NCI-H345 (cell line): Measurements from ENCODE around the gene CAT.

Source experiments
- DNase-seq: peaks from one replicate; lab custom pipeline; 2025; lab: John Stamatoyannopoulos, UW

The CAT gene

DNA sequence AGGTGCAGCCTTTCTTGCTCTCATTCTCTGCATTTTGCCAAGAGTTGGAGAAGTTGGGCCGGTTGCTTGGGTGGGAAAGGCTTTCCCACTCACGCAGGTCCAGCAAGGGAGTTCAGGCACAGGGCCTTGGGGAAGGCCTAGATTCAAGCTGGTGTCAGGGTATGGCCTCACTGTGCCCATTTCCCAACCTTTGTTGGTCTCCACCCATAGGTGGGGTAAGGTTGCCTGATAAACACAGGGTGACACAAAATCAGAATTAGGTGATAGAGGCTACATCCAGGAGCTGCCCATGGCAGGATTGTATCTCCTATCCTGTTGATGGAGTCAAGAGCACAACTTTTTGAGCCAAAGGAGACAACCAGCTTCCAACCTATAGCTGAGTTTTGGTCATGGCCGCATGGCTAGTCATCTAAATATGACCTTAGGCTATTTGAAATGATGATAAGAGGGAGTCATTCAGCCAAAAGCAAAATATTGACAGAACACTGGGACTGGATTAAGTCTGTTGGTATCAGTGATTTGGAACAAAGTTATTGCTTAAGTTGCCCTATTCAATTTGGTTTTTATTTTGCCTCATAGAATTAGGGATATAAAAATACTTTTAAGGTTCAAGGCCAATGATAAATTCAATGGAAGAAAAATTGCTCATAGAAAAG lies 20.9 kb downstream of the CAT start:
- DNase-seq, result no peak

DNA sequence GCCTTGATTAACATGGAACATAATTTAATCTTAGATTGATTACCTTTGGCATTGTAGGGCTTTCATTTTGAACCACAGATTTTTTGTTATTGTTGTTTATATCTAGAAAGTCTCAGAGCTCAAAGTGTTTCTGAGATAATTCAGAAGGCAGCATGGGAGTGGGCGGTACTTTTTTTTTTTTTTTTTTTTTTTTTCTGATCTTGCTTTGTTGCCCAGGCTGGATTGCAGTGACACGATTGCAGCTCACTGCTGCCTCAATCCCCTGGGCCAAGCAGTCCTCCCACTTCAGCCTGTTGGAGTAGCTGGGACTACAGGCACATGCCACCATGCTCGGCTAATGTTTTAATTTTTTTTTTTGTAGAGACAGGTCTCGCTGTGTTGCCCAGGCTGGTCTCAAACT lies 21.5 kb downstream of the CAT start:
- no peak for DNase-seq

GRCh38 chr11:34461215-34461614 lies 22.5 kb downstream of the CAT start:
- no peak for DNase-seq

DNA sequence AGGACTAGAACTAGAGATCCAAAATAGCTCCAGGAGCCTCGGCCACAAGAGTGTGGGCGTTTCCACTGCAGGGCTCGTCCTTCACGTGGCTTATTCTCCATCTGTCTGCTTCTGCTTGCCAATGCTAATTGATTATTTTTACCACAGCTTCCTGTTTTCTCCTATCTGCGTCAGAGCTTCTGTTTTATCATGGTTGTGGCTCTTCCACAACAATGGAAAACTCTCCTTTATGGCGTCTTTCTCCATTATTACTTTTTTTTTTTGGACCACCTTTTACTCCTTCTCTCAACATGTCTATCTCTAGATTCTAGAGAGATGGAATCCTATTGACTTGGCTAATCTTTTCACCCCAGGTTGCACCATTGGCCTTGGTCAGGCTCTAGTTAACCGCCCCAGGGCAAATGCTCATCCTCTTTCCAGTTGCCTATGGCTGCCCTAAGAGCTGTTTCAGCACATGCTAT lies 25.9 kb downstream of the CAT start:
- DNase-seq, result no peak

- DNase-seq, result no peak
Measured at GRCh38 chr11:34466802-34467488, 28.2 kb downstream of the CAT start.

GRCh38 chr11:34468209-34468841 lies 29.6 kb downstream of the CAT start:
- DNase-seq, result no peak

DNA sequence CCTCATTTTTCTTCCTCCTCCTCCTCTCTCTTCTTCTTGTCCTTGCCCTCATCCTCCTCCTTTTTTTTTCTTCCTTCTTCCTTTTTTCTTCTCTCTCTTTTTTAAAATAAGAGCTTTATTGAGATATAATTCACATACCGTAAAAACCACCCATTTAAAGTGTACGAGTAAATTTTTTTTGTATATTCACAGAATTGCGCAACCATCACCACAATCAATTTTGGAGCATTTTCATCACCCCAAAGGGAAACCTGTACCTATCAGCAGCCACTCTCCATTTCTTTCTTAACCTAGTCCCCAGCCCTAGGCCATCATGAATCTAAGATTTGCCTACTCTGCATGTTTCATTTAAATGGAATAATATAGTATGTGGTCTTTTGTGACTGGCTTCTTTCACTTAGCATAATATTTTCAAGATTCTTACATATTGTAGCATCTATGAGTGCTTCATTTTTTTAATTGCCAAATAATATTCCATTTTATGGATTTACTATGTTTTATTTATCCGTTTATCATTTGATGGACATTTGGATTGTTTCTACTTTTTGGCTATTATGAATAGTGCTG lies 35.0 kb downstream of the CAT start:
- no peak for DNase-seq

DNA sequence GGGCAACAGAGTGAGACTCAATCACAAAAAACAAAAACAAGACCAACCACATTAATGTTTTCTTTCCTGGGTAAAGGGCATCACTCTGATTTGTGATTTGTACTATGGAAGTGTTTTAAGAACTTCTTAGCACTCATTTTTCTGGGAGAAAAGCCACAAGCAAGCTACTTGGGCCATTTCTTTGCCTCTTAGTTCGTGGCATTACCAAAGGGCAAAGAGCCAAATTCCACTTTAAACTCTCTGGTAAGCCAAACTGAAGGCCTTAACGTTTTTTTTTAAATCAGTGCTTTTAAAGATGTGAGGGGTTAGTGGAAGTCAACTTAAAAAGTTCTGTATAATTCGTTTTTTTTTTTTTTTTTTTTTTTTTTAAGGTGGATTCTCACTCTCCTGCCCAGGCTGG lies 36.9 kb downstream of the CAT start:
- no peak for DNase-seq

DNA sequence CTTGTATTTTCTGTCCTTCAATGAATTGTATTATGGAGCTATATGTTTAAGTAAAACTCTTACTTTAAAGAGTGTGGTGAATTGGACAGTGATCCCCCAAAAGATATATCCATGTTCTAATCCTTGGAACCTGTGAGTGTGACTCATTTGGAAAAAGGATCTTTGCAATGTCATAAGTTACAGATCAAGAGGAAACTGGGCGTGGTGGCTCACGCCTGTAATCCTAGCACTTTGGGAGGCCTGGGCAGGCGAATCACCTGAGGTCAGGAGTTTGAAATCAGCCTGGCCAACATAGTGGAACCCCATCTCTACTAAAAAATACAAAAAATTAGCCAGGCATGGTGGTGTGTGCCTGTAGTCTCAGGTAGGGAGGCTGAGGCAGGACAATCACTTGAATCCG lies 38.1 kb downstream of the CAT start:
- no peak for DNase-seq

GRCh38 chr11:34478845-34479663 lies 40.3 kb downstream of the CAT start:
- DNase-seq, result no peak

GRCh38 chr11:34480314-34480713 lies 41.6 kb downstream of the CAT start:
- DNase-seq, result no peak

- DNase-seq, result no peak
Measured at GRCh38 chr11:34481307-34481706, 42.6 kb downstream of the CAT start.

DNA sequence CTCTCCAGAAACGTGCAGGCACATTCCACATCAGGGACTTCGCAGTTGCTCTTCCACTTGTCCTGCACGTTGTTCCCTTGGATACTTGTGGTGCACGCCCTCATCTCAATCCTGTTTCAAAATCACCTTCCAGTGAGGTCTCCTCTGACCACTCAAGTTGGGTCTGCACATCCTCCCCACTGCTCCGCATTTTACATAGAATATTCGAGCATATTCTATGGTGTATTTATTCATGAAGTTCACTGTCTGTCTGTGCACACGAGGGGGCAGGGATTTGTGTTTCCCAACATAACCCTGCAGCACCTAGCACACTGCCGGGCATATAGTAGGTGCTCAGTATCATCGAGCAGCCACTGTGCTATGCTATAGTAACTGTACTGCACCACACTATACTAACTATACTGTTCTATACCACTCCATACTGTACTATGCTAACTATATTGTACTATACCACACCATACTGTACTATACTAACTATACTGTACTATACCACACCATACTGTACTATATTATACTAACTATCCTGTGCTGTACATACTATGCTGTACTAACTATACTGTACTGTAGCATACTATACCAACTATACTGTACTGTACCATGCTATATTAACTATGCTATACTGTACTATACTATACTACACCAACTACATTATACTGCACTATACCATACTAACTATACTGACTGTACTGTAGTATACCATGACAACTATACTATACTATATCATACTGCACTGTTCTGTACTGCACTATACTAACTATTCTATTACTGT lies 44.6 kb downstream of the CAT start:
- DNase-seq, result no peak

- no peak for DNase-seq
Measured at GRCh38 chr11:34487430-34487829, 48.7 kb downstream of the CAT start.

GRCh38 chr11:34488855-34489557 lies 50.3 kb downstream of the CAT start:
- DNase-seq, result no peak

DNA sequence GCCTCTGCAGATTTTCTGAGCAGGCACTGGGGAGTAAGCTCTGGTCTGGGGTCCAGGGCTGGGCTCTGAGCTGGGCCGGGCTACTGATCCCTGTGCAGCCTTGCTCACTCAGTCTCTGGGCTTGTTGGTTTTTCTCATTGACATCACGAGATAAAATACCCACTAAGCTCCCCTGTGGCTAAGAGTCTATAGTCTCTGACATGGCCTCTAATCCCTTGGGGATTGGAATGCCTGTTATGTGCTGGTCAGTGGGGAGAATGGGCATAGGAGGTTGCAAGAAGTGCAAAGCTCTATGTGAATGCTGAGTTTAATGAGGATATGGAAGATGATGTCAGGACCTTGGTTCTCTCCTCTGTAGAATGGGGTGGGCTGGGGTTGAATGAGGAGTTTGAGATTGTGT lies 51.6 kb downstream of the CAT start:
- DNase-seq, result no peak

GRCh38 chr11:34492806-34493414 lies 54.2 kb downstream of the CAT start:
- DNase-seq, result peak; percentile 58

DNA sequence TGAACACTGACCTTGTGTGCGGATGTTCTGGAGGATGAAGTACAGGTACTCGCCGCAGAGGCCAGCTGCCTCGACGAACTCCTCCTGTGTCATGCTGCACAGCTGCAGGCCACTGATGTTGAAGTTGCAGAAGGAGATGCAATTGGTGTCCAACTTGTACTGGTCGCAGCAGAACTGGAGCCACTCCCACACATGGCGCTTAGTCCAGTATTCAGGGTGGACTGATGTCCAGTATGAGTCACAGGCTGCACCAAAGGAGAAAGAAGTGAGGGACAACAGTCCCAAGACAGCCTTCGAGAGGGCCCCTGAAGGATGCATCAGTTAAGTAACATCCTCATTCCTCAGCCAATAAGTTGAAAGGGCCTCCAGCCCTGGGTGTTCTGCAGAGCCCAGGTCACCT lies 54.7 kb downstream of the CAT start:
- no peak for DNase-seq

GRCh38 chr11:34493926-34494595 lies 55.3 kb downstream of the CAT start:
- no peak for DNase-seq

DNA sequence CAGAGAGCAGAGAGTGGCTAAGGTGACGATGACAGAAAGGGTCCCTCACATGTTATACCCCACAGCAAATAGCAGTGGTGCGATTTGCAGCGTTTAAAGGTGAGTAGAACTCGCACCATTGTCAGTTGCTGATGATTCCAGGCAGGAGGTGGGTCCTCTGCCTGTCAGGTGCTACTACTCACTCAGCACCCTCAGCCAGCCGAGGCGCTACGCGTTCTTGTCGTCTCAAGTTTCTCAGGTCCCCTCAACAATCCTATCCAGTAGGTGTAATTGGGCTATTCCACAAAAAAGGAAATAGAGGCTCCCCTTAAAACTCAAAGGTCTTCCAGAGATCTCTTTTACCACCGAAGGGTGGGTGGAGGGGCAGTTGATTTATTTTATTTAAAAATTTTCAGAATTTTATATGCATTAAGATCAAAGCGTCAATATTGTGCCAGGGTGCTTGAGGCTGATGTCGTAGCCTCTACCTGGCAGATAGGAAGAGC lies 56.5 kb downstream of the CAT start:
- no peak for DNase-seq
